ENCODE data around the gene KHSRP. TPM values are rescaled to one million over a fixed set of nuclear protein-coding genes. Genes with fewer than 3 reads are reported as not detected.

The KHSRP gene
- total RNA-seq, 1 donor from 2014 or later = 436 TPM

- DNase-seq (ENCODE audit: low spot score, unreplicated experiment) = no peak
- H3K4me1 Mint-ChIP-seq (ENCODE audit: low read depth) = no peaks in the 10 kb centered on the region
- no peak overlapping the region for H3K4me3 Mint-ChIP-seq (ENCODE audit: low read depth)
- TF ChIP-seq CTCF (IDR thresholded peaks at IDR 0.05; ENCODE audit: unreplicated experiment) = no peak
- H3K27ac Mint-ChIP-seq = peak overlapping the region; percentile 63
- no peaks in the 10 kb centered on the region for H3K9me3 Mint-ChIP-seq (ENCODE audit: low read depth)
- peaks cover 16% of the 10 kb centered on the region for H3K36me3 Mint-ChIP-seq (ENCODE audit: insufficient read depth)
- H3K27me3 Mint-ChIP-seq = no peaks in the 10 kb centered on the region
Observed at GRCh38 chr19:6440905-6441304, 16.3 kb upstream of the KHSRP start.

- H3K36me3 Mint-ChIP-seq (ENCODE audit: insufficient read depth) = peaks cover 8% of the 10 kb centered on the region
- H3K9me3 Mint-ChIP-seq (ENCODE audit: low read depth) = no peaks in the 10 kb centered on the region
- no peak for DNase-seq (ENCODE audit: low spot score, unreplicated experiment)
- H3K4me1 Mint-ChIP-seq (ENCODE audit: low read depth) = no peaks in the 10 kb centered on the region
- H3K27ac Mint-ChIP-seq = no peak overlapping the region
- H3K27me3 Mint-ChIP-seq = no peaks in the 10 kb centered on the region
- TF ChIP-seq CTCF (IDR thresholded peaks at IDR 0.05; ENCODE audit: unreplicated experiment) = no peak
- H3K4me3 Mint-ChIP-seq (ENCODE audit: low read depth) = no peak overlapping the region
Observed at GRCh38 chr19:6439743-6440142, 15.1 kb upstream of the KHSRP start.

GRCh38 chr19:6433663-6434062, 9.1 kb upstream of the KHSRP start, which contains the start of gene SLC25A41:
Gene SLC25A41, minus strand, starts transcription at chr19:6433763. Its CDS starts 70 bp downstream, at chr19:6433693.
- Mint-ChIP-seq H3K4me3 (ENCODE audit: low read depth) (no peak within 1 kb of the TSS), H3K27ac (no peak within 1 kb of the TSS), H3K27me3 (peaks cover 18% of the 10 kb centered on the region), H3K36me3 (ENCODE audit: insufficient read depth) (no peaks in the 10 kb centered on the region), H3K9me3 (ENCODE audit: low read depth) (no peaks in the 10 kb centered on the region), H3K4me1 (ENCODE audit: low read depth) (no peaks in the 10 kb centered on the region)
- no peak for TF ChIP-seq CTCF (IDR thresholded peaks at IDR 0.05; ENCODE audit: unreplicated experiment)
- DNase-seq (ENCODE audit: low spot score, unreplicated experiment) = no peak

- no peak for DNase-seq (ENCODE audit: low spot score, unreplicated experiment)
- Mint-ChIP-seq H3K4me3 (ENCODE audit: low read depth) (no peak overlapping the region), H3K4me1 (ENCODE audit: low read depth) (no peaks in the 10 kb centered on the region), H3K36me3 (ENCODE audit: insufficient read depth) (no peaks in the 10 kb centered on the region), H3K27ac (no peak overlapping the region), H3K9me3 (ENCODE audit: low read depth) (no peaks in the 10 kb centered on the region), H3K27me3 (peaks cover 18% of the 10 kb centered on the region)
- no peak for TF ChIP-seq CTCF (IDR thresholded peaks at IDR 0.05; ENCODE audit: unreplicated experiment)
Observed at GRCh38 chr19:6433165-6433564, 8.6 kb upstream of the KHSRP start.

- Mint-ChIP-seq H3K27ac (no peak overlapping the region), H3K9me3 (ENCODE audit: low read depth) (no peaks in the 10 kb centered on the region), H3K4me3 (ENCODE audit: low read depth) (no peak overlapping the region), H3K4me1 (ENCODE audit: low read depth) (no peaks in the 10 kb centered on the region), H3K36me3 (ENCODE audit: insufficient read depth) (no peaks in the 10 kb centered on the region), H3K27me3 (peaks cover 18% of the 10 kb centered on the region)
- DNase-seq (ENCODE audit: low spot score, unreplicated experiment) = no peak
- TF ChIP-seq CTCF (IDR thresholded peaks at IDR 0.05; ENCODE audit: unreplicated experiment) = no peak
Observed at GRCh38 chr19:6431891-6432290, 7.3 kb upstream of the KHSRP start.
